HK-2 (cell line): Measurements from ENCODE around the gene FSTL4.

Experiments used
- DNase-seq: peaks from one replicate; pipeline ENCODE4 v3.0.0-alpha.2; 2018; ENCODE audit not compliant: unreplicated experiment

FSTL4 gene

GRCh38 chr5:133387091-133387490 is 225.2 kb downstream of the FSTL4 start:
- DNase-seq, result no peak

- DNase-seq, result no peak
These were observed 225.7 kb downstream of the FSTL4 start for GRCh38 chr5:133386662-133387061.

GRCh38 chr5:133385346-133385745 is 227.0 kb downstream of the FSTL4 start:
- DNase-seq, result no peak

GRCh38 chr5:133384903-133385302 is 227.4 kb downstream of the FSTL4 start:
- no peak for DNase-seq

DNA sequence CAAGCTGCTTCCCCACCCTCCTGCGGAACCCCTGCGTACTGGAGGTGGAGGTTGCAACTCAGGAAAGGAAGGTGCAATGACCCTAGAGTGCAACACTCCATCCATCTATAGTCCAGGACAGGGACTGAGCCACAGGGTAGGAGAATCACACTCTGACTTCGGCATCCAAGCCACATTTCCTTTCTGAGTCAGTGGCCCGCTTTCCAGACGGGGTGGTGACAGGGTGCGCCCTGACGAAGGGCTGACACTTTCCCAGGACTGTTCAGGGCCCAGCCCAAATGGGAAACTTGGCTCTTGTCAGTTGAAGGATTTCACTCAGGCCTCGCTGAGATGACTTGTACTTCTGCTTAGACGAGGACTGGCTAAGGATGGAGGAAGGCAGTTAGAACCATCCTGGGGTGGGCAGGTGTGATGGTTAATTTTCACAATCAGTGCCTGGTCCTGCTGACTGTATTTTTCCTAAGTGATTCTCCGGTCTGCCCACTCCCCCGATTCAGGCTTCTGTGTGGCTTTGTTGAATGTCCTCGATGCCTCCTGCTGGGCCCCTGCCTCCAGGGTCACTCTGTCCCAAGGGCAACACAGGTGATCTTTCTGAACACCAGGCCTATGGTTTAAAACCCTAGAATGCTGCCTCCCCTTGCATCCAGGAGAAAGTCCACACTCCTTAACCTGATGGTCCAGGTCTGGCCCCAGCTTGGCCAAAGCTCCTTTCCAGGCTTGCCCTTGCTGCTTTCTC is 228.1 kb downstream of the FSTL4 start:
- no peak for DNase-seq

DNA sequence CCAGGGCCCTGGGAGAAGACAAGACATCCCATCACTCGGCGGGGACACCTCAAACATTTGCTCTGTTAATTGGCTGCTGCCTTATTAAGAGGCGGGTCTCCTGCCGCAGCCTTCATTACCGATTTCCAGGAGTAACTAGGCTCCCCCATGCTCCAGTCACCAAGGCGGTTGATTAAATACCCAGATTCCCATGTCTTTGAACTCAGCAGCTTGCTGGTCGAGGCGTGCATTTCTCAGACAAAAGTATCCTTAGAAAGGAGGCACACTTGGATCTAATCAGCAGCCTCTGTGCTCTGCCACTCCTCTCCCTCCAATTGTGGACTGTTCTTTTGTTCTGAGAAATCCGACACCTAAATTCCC is 228.8 kb downstream of the FSTL4 start:
- DNase-seq, result no peak

- DNase-seq, result no peak
These were observed 229.4 kb downstream of the FSTL4 start for GRCh38 chr5:133382661-133383579.

DNA sequence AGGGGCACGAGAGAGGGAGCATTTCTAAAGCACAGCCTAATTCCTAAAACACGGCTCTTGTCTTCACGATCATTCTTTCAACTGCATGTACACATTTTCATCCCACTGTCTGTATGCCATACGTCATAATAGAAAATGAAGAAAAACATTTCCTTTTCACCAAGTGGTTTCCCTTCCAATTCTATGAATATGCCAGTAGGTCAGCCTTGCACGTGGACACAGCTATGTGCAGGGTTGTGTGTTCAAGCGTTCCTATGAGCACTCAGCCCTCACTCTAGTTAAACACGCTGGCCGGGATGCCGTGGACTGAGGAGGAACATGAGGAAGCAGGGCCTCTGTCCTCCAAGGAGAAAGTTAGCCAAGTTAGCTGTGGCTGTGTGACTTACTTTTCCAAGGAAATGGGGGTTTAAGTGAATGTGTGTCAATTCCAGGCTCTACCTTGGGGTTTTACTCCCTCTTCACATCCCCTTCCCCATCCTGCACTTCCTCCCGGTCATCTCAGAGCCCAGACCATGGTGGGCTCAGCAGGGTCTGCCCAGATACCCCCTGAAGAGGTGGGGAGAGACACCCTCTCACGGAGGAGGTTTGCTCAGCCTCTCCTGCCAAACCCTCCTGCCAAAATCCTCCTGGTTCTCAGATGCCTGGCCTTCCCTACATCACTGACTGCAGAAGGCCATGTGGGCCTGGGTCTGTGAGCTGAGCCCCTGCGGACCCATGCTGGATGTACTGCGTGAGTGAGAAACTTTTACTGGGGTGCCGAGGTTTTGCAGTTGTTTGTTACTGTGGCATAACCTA is 230.6 kb downstream of the FSTL4 start:
- no peak for DNase-seq

GRCh38 chr5:133381041-133381440 is 231.3 kb downstream of the FSTL4 start:
- DNase-seq, result no peak

DNA sequence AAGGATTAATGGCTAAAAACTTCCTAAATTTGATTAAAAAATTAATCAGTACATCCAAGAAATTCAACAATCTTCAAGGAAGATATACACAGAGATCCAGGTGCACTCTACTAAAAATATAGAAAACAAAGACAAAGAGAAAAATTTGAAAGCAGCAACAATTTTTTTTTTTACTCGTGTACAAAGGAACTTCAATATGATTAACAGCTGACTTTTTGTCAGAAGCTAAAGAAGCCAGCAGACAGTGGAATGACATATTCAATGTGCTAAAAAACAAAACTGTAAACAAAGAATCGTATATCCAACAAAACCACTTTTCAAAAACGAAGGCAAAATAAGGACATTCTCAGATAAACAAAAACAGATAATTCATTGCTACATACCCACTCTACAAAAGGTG is 234.6 kb downstream of the FSTL4 start:
- DNase-seq, result no peak

GRCh38 chr5:133376986-133377385 is 235.4 kb downstream of the FSTL4 start:
- no peak for DNase-seq

DNA sequence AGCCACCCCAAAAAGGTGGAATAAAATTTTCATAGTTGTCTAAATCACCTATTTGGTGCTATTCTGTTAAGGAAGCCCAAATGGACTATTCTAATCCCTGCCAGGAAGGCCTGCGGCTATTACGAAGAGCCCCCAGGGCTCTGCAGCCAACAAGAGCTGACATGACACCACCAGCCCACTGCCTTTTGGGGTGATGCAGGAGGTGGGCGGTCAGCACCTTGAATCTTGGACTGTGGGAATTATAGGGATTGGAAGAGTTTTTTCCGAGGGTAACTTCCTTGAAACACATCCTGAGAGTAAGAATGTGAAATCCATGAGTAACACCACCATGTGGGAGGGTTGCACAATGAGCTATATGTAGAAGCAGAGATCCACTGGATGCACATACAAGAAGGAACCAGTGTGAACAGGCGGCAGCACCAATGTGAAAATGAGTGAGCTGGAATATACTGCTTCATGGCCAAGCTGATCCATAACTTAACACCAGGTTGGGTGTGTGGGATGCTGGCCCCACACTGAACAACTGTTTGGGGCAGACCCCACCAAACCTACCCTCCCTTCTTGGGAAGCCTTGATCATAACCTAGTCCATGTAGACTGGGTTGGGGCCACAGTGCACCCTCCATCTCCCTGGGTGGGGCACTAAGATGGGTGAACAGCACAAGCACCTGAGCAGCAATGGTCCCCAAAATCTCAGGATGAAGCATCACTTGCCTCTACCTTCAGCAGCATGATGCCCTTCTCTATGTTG is 239.0 kb downstream of the FSTL4 start:
- no peak for DNase-seq

- DNase-seq, result no peak
These were observed 239.9 kb downstream of the FSTL4 start for GRCh38 chr5:133372293-133372937.

DNA sequence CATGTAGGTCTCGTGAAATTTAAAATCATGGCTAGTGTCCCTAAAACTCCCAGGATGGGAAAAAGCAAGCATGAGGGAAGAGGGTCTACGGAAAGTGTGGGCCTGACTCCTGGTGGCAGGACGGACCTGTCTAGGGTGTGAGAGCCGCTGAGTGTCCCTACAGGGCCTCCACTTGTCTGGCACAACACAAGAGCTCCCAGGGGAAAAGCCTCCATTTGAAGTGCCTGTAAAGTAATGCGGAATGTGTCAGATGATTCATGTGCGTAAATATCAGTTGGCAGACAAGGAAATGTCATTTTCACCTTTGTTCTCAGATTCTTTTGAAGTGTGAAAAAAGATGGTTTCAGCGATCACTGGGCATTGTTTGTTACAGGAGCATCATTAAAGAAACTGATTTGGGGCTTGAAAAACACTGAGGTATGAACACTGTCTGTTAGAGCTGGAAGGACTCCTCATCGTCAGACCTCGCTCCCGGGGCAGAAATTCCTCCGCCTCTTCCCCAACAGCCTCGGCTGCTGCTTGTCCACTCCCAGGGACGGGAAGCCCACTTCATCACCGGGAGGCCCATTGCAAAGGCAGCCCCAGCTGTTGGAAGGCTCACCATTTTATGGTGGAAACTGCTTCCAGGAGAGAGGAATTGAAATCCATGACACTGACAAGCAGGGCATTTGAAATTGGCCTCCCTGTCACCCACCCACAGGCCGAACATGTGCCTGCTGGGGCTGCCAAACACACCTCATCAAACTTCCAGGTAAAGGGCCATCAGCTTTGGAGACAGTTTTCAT is 240.8 kb downstream of the FSTL4 start:
- no peak for DNase-seq

- DNase-seq, result no peak
These were observed 241.4 kb downstream of the FSTL4 start for GRCh38 chr5:133370904-133371303.

- DNase-seq, result no peak
These were observed 242.1 kb downstream of the FSTL4 start for GRCh38 chr5:133370036-133370831.

DNA sequence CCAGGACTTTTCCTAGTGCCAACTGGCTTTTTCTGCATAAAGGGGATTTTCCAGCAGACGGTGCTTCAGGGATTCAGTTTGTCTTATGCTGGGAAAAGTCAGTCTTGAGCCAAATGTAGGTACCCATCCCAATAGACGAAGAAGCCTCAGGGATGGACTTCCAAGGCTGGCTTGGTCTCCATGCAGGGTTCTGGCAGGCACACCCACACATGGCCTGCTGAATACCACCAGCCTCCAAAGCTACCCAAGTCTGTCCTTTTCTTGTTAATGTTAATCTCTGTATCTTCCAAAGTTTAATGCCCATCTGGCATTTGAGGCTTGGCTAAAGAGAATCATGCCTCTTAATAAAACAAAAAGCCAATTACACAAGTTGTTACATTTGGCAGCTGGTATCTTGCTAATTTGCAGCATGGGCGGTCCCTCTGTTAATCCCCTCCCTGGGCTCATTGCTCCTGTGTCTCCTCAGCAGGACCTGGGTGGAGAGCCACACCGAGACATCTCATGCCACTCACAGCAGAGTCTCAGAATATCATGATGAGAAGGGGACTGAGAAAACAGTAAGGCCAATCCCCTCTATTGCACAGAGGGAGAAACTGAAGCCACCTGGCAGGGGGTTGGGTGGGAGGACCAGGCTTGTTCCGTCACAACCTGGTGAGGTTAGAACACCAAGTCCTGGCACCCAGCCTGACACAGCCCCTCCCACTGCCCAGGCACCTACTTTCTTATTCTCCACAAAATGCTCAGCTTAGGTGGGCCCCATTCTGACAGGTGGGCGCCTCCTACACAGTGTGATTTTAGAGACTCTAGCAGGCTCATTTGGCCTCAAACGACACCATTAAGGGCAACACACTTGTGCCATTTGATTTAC is 243.2 kb downstream of the FSTL4 start:
- no peak for DNase-seq

GRCh38 chr5:133367984-133368383 is 244.4 kb downstream of the FSTL4 start:
- no peak for DNase-seq
